Skin of body (tissue), 1 donor: Measurements from ENCODE around the gene ZDHHC15. TPM values are rescaled to one million over a fixed set of nuclear protein-coding genes. Genes with fewer than 3 reads are reported as not detected.

ENCODE experiments used
- total RNA-seq: library from RNA; depleted of rRNA; stranded (reverse); fragments of >200 nt; gene quantifications from one replicate; pipeline ENCODE4 v1.2.3, GENCODE V29; 2014

Gene ZDHHC15
- total RNA-seq, 1 donor from 2014 or later = 3.0 TPM

Other genes with a start within 250 kb of the ZDHHC15 start
- gene UPRT, start 249.0 kb downstream of the ZDHHC15 start, total RNA-seq = 11.1 TPM